ENCODE measurements around the gene ST6GALNAC3.

Gene ST6GALNAC3

GRCh38 chr1:76471536-76471935, 397.0 kb downstream of the ST6GALNAC3 start:
- no peak for DNase-seq

- no peak for DNase-seq
Observed at GRCh38 chr1:76473591-76473990, 399.0 kb downstream of the ST6GALNAC3 start.

- DNase-seq: no peak
Observed at GRCh38 chr1:76474922-76475321, 400.4 kb downstream of the ST6GALNAC3 start.

- DNase-seq: no peak
Observed at GRCh38 chr1:76477156-76477555, 402.6 kb downstream of the ST6GALNAC3 start.

- DNase-seq: no peak
Observed at GRCh38 chr1:76480827-76481226, 406.3 kb downstream of the ST6GALNAC3 start.

- DNase-seq: no peak
Observed at GRCh38 chr1:76481672-76482071, 407.1 kb downstream of the ST6GALNAC3 start.

- no peak for DNase-seq
Observed at GRCh38 chr1:76482272-76482671, 407.7 kb downstream of the ST6GALNAC3 start.

- no peak for DNase-seq
Observed at GRCh38 chr1:76491737-76492136, 417.2 kb downstream of the ST6GALNAC3 start.

- no peak for DNase-seq
Observed at GRCh38 chr1:76492752-76493430, 418.3 kb downstream of the ST6GALNAC3 start.

GRCh38 chr1:76494807-76495206, 420.3 kb downstream of the ST6GALNAC3 start:
- DNase-seq: no peak

- DNase-seq: no peak
Observed at GRCh38 chr1:76496871-76497270, 422.3 kb downstream of the ST6GALNAC3 start.

- DNase-seq: no peak
Observed at GRCh38 chr1:76500116-76500515, 425.6 kb downstream of the ST6GALNAC3 start.

- no peak for DNase-seq
Observed at GRCh38 chr1:76501136-76501535, 426.6 kb downstream of the ST6GALNAC3 start.

- no peak for DNase-seq
Observed at GRCh38 chr1:76501586-76502219, 427.2 kb downstream of the ST6GALNAC3 start.

GRCh38 chr1:76503100-76503499, 428.6 kb downstream of the ST6GALNAC3 start:
- no peak for DNase-seq

GRCh38 chr1:76503736-76504135, 429.2 kb downstream of the ST6GALNAC3 start:
- DNase-seq: no peak

- DNase-seq: no peak
Observed at GRCh38 chr1:76507376-76507775, 432.8 kb downstream of the ST6GALNAC3 start.

GRCh38 chr1:76508871-76509270, 434.3 kb downstream of the ST6GALNAC3 start:
- DNase-seq: no peak

- no peak for DNase-seq
Observed at GRCh38 chr1:76510672-76511557, 436.4 kb downstream of the ST6GALNAC3 start.

- DNase-seq: no peak
Observed at GRCh38 chr1:76511558-76512179, 437.1 kb downstream of the ST6GALNAC3 start.

GRCh38 chr1:76530953-76531352, 456.4 kb downstream of the ST6GALNAC3 start:
- no peak for DNase-seq

- no peak for DNase-seq
Observed at GRCh38 chr1:76541618-76542017, 467.1 kb downstream of the ST6GALNAC3 start.

- no peak for DNase-seq
Observed at GRCh38 chr1:76542359-76542758, 467.8 kb downstream of the ST6GALNAC3 start.
